K562 (cell line): ENCODE results near the gene ADGRD1. TPM values are rescaled to one million over a fixed set of nuclear protein-coding genes. Genes with fewer than 3 reads are reported as not detected.

Experiments used
- ATAC-seq: fragments of 200-7000 bp; cut with Tn5 transposase; 3 replicates; pipeline ENCODE4 v1.9.1; 2020; ENCODE audit warnings: moderate library complexity
- BruUV-seq: library from RNA; stranded (reverse); fragments of 400-500 nt; replicated peaks from 2 replicates; lab custom pipeline; 2021; lab: Mats Ljungman, UMichigan
- CTCF ChIA-PET: fragments of 300-600 bp; formaldehyde crosslinking; extraction: SDS; loops from one replicate; lab custom pipeline; 2021; ENCODE audit warnings: low intra/inter-chr PET ratio; lab: Yijun Ruan, JAX
- POLR2A ChIA-PET: fragments of 300-600, 350-650 bp; sonication (Branson Sonifier 250); formaldehyde crosslinking; extraction: SDS; loops from one replicate; lab custom pipeline; 2021; ENCODE audit warnings: antibody characterized with exemption, inconsistent platforms; lab: Yijun Ruan, JAX
- DNase-seq, 4 experiments: peaks; one replicate each; pipeline versions ENCODE4 v3.0.0 to v3.0.0-alpha.2; 2011 to 2018; ENCODE audit warnings: low spot score in 3 of 4, mixed read lengths in 3 of 4; ENCODE audit errors: extremely low read depth in 1 of 4
- FAIRE-seq: peaks from 2 replicates; lab custom pipeline; 2011; peaks lifted over from hg19 to GRCh38; lab: Jason Lieb, UNC
- H2AFZ ChIP-seq: 2 replicates; pipeline ENCODE4 v1.6.0; 2011; ENCODE audit warnings: low read depth, low read length, control low read depth, inconsistent platforms
- H3K27ac ChIP-seq: fragments of 200-600 bp; 3 replicates; pipeline ENCODE4 v1.8.0; 2011; ENCODE audit warnings: low read depth, mild to moderate bottlenecking, control low read depth, inconsistent platforms, low read length, moderate library complexity, mixed read lengths; ENCODE audit errors: extremely low read depth
- H3K27me3 ChIP-seq, 2 experiments: fragments of 300-600 bp in 1 of 2; 2 replicates in 1 of 2; 3 replicates in 1 of 2; pipeline versions ENCODE4 v1.6.0 to v1.8.0; 2011; ENCODE audit warnings: inconsistent platforms in 2 of 2, low read length in 2 of 2, mild to moderate bottlenecking in 1 of 2, mixed read lengths in 1 of 2, moderate library complexity in 1 of 2; ENCODE audit not compliant: control insufficient read depth in 2 of 2, insufficient read depth in 2 of 2
- H3K36me3 ChIP-seq: fragments of 300-600 bp; 3 replicates; pipeline ENCODE4 v1.8.0; 2011; ENCODE audit warnings: mild to moderate bottlenecking, low read length, inconsistent platforms; ENCODE audit not compliant: control insufficient read depth, insufficient read depth
- H3K4me1 ChIP-seq, 2 experiments: fragments of 200-600 bp in 1 of 2; replicated peaks in 1 of 2; 2 replicates in 1 of 2; 3 replicates in 1 of 2; pipeline versions ENCODE4 v1.5.1 to v1.8.0; 2011; ENCODE audit warnings: inconsistent platforms in 2 of 2, low read length in 2 of 2, mild to moderate bottlenecking in 1 of 2, mixed read lengths in 1 of 2, moderate library complexity in 1 of 2; ENCODE audit not compliant: control insufficient read depth in 2 of 2, insufficient read depth in 2 of 2
- H3K4me2 ChIP-seq: 2 replicates; pipeline ENCODE4 v1.6.1; 2011; ENCODE audit warnings: low read length, control low read depth, inconsistent platforms, mixed read lengths; ENCODE audit not compliant: insufficient read depth
- H3K4me3 ChIP-seq: fragments of 200-600 bp; sonication (generic), shearing (Covaris generic); 2 replicates; pipeline ENCODE4 v1.5.1; 2016; ENCODE audit warnings: control low read depth, inconsistent platforms
- H3K79me2 ChIP-seq: fragments of 200-600 bp; 3 replicates; pipeline ENCODE4 v1.8.0; 2011; ENCODE audit warnings: low read length, inconsistent platforms; ENCODE audit not compliant: control insufficient read depth, insufficient read depth
- H3K9ac ChIP-seq, 2 experiments: 2 replicates each; pipeline versions ENCODE4 v1.6.0 to v1.6.1; 2011; ENCODE audit warnings: low read depth in 2 of 2, low read length in 2 of 2, control low read depth in 1 of 2, inconsistent platforms in 1 of 2, mild to moderate bottlenecking in 1 of 2, mixed read lengths in 1 of 2; ENCODE audit not compliant: insufficient read depth in 1 of 2
- H3K9me1 ChIP-seq: one replicate; pipeline ENCODE4 v1.6.0; 2011; ENCODE audit warnings: inconsistent platforms, mild to moderate bottlenecking, low read length, moderate library complexity; ENCODE audit not compliant: control insufficient read depth, insufficient read depth
- H3K9me3 ChIP-seq: replicated peaks from 2 replicates; pipeline ENCODE4 v1.5.1; 2011; ENCODE audit warnings: low read depth, low read length, inconsistent platforms; ENCODE audit not compliant: control insufficient read depth, insufficient read depth
- H4K20me1 ChIP-seq: replicated peaks from 2 replicates; pipeline ENCODE4 v1.6.1; 2011; ENCODE audit warnings: low read length, inconsistent platforms, mixed read lengths; ENCODE audit not compliant: control insufficient read depth, insufficient read depth
- CCNT2 ChIP-seq: IDR thresholded peaks from 2 replicates; pipeline ENCODE4 v1.6.1; 2011; ENCODE audit warnings: borderline replicate concordance, low read depth, mild to moderate bottlenecking, moderate library complexity, mixed read lengths, low read length; ENCODE audit not compliant: insufficient read length; ENCODE audit errors: extremely low read depth
- TRIM24 ChIP-seq, 2 experiments: fragments of 450-650 bp; IDR thresholded peaks; 2 replicates each; pipeline ENCODE4 v1.6.1; 2016
- ZNF124 ChIP-seq: sonication (generic); formaldehyde crosslinking; IDR thresholded peaks from 2 replicates; pipeline ENCODE4 v1.8.1; 2022; ENCODE audit warnings: missing genetic modification reagents
- ZNF217 ChIP-seq: sonication (generic); formaldehyde crosslinking; IDR thresholded peaks from 2 replicates; pipeline ENCODE4 v1.8.0; 2022; ENCODE audit warnings: mild to moderate bottlenecking, missing genetic modification reagents
- ZNF354B ChIP-seq: fragments of 250-450 bp; sonication (Bioruptor Pico); IDR thresholded peaks from 2 replicates; pipeline ENCODE4 v1.4.0; 2020
- ZNF778 ChIP-seq: fragments of 450-650 bp; formaldehyde crosslinking; IDR thresholded peaks from 2 replicates; pipeline ENCODE4 v1.4.0; 2020; ENCODE audit warnings: mild to moderate bottlenecking, moderate library complexity
- WGBS: fragments of 100-300 bp; shearing (Covaris generic); methylation state at CpG from one replicate; pipeline ENCODE4 v1.1.6; 2016; ENCODE audit warnings: low coverage, mixed read lengths; ENCODE audit not compliant: insufficient coverage; ENCODE audit errors: missing lambda C conversion rate; 5-methylcytosine and 5-hydroxymethylcytosine counted together
- in situ Hi-C: fragments of 300-500 bp; cut with MboI; formaldehyde crosslinking; loops from 4 replicates; pipeline ENCODE4 v1.15.0; 2018; ENCODE audit warnings: inconsistent platforms, mixed read lengths
- intact Hi-C: fragments of 100-400 bp; cut with micrococcal nuclease; formaldehyde crosslinking; loops from 2 replicates; pipeline ENCODE4 v1.14.2; 2022
- polyA plus RNA-seq, 8 experiments: library from polyadenylated mRNA; depleted of rRNA in 4 of 8; stranded (reverse) in 5 of 8; unstranded in 3 of 8; fragments of >200 nt; fragmentation: Nextera tagmentation in 2 of 8; fragmentation: Illumina TruSeq in 1 of 8; extraction: Ambion mirVana in 2 of 8; extraction: Trizol in 1 of 8; gene quantifications; 2 replicates each; pipeline versions ENCODE4 v1.2.1 to v1.2.3, GENCODE V29; 2011 to 2014; ENCODE audit warnings: inconsistent platforms in 1 of 8, missing spikeins in 1 of 8
- total RNA-seq, 7 experiments: library from RNA; depleted of rRNA in 6 of 7; stranded (reverse); fragments of >200 nt in 6 of 7; fragmentation: Illumina TruSeq in 2 of 7; extraction: Trizol in 2 of 7; gene quantifications; 2 replicates each; pipeline versions ENCODE4 v1.2.1 to v1.2.3, GENCODE V29; 2011 to 2021; ENCODE audit warnings: low replicate concordance in 1 of 7

ADGRD1 gene
- total and polyA plus RNA-seq, 9 of the 15 experiments (the other 6 are each of a cell fraction or from before 2014, with no cell fraction given): 1.7 to 11.7 (median 3.3) TPM

- TF ChIP-seq ZNF217 (CRISPR knock-in tag): no peak
- no peak for TF ChIP-seq TRIM24 (IDR thresholded peaks at IDR 0.05)
These were observed 187.0 kb downstream of the ADGRD1 start (continued) for GRCh38 chr12:131140697-131141096.

GRCh38 chr12:131141514-131141913 lies 187.8 kb downstream of the ADGRD1 start:
- intact Hi-C loops: no loop called here
- no TSS peak for BruUV-seq
- peaks cover 0 to 14% of the 10 kb centered on the region in 2 experiments; a peak in 1 of 5 replicates for H3K4me1 ChIP-seq
- H3K27me3 ChIP-seq: peaks cover 0 to 38% of the 10 kb centered on the region in 2 experiments; a peak in 2 of 5 replicates
- peak; percentile 21; the same call in 1 of the 3 replicates for ATAC-seq
- WGBS: 9% methylated on average over 8 of the region's 8 CpGs
- H4K20me1 ChIP-seq: no peaks in the 10 kb centered on the region; the same call in 1 of the 2 replicates
- no peak for TF ChIP-seq ZNF778 (CRISPR knock-in tag)
- no peak for TF ChIP-seq CCNT2
- no peak for TF ChIP-seq ZNF354B (CRISPR knock-in tag)
- no peak for TF ChIP-seq ZNF124
- H3K27ac ChIP-seq: no peak overlapping the region
- H3K4me3 ChIP-seq: no peak overlapping the region
- in situ Hi-C loops: no loop called here
- no peak overlapping the region for H3K4me2 ChIP-seq
- no peak overlapping the region for H3K9ac ChIP-seq
- no peak for DNase-seq
- H3K79me2 ChIP-seq: no peaks in the 10 kb centered on the region
- no peak overlapping the region for H2AFZ ChIP-seq
- FAIRE-seq: no peak
- CTCF ChIA-PET: no interaction called here
- H3K36me3 ChIP-seq: no peaks in the 10 kb centered on the region
- POLR2A ChIA-PET: no interaction called here
- no peaks in the 10 kb centered on the region for H3K9me3 ChIP-seq
- H3K9me1 ChIP-seq: no peaks in the 10 kb centered on the region
